Gastroesophageal sphincter (tissue), 3 donors: ENCODE data around the gene GPR68.

Source experiments
- CTCF ChIP-seq, 4 experiments: fragments of 200-600 bp in 2 of 4; fragments of 450-650 bp in 2 of 4; sonication (generic) in 1 of 4; IDR thresholded peaks; one replicate each; pipeline ENCODE4 v1.5.1; 2017 to 2019; ENCODE audit warnings: antibody characterized with exemption in 4 of 4, mild to moderate bottlenecking in 2 of 4, moderate library complexity in 2 of 4
- POLR2A ChIP-seq, 2 donors: fragments of 450-650 bp; IDR thresholded peaks; one replicate each; pipeline ENCODE4 v1.6.1; 2017; ENCODE audit warnings: antibody characterized with exemption in 2 of 2, mild to moderate bottlenecking in 2 of 2, moderate library complexity in 1 of 2
- POLR2AphosphoS5 ChIP-seq: sonication (generic); formaldehyde crosslinking; IDR thresholded peaks from one replicate; pipeline ENCODE4 v1.6.1; 2017; ENCODE audit warnings: antibody characterized with exemption

GRCh38 chr14:91273885-91274273, 29.4 kb upstream of the GPR68 start:
- no peak for TF ChIP-seq CTCF (IDR thresholded peaks at IDR 0.05)
- no peak for TF ChIP-seq POLR2A (IDR thresholded peaks at IDR 0.05)
- no peak for TF ChIP-seq POLR2AphosphoS5
